BE2C (cell line): ENCODE data around the gene KIRREL3.

Experiments
- DNase-seq: peaks from one replicate; pipeline ENCODE4 v3.0.0-alpha.2; 2020
- H3K27me3 ChIP-seq: fragments of 250-450 bp; sonication (Bioruptor Pico); 2 replicates; pipeline ENCODE4 v1.5.1; 2020; ENCODE audit warnings: mild to moderate bottlenecking
- H3K36me3 ChIP-seq: fragments of 250-450 bp; sonication (Bioruptor Pico); 2 replicates; pipeline ENCODE4 v1.5.1; 2020; ENCODE audit warnings: mild to moderate bottlenecking
- H3K4me1 ChIP-seq: fragments of 250-450 bp; sonication (Bioruptor Pico); 2 replicates; pipeline ENCODE4 v1.5.1; 2020
- H3K4me3 ChIP-seq: 2 replicates; pipeline ENCODE4 v1.5.1; 2011; ENCODE audit warnings: low read depth, low read length
- H3K9me3 ChIP-seq: fragments of 250-450 bp; sonication (Bioruptor Pico); 2 replicates; pipeline ENCODE4 v1.5.1; 2020
- TF ChIP-seq, protein P1 (sequence below): IDR thresholded peaks from 2 replicates; pipeline ENCODE4 v1.5.1; 2012; ENCODE audit warnings: mild to moderate bottlenecking, low read depth, low read length

KIRREL3 gene

DNA sequence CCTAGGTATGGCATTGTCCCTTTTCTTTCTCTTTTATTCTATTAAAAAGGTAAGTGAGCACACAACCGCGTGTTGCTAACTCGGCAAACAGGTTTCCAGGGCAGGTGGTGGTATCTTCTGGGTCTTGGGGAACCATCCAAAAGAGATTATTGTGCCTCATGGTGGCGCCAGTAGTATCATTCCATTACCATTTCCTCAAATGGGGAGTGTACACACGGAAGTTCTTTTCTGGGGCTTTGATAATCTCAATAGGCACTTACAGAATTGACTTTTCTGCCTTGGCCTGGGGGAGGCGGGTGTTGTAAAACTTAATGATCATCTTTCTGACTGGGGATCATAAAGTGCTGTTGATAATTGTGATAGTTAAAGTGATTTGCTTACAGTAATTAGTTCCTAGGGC is 234.1 kb downstream of the KIRREL3 start:
- TF ChIP-seq, protein P1, sequence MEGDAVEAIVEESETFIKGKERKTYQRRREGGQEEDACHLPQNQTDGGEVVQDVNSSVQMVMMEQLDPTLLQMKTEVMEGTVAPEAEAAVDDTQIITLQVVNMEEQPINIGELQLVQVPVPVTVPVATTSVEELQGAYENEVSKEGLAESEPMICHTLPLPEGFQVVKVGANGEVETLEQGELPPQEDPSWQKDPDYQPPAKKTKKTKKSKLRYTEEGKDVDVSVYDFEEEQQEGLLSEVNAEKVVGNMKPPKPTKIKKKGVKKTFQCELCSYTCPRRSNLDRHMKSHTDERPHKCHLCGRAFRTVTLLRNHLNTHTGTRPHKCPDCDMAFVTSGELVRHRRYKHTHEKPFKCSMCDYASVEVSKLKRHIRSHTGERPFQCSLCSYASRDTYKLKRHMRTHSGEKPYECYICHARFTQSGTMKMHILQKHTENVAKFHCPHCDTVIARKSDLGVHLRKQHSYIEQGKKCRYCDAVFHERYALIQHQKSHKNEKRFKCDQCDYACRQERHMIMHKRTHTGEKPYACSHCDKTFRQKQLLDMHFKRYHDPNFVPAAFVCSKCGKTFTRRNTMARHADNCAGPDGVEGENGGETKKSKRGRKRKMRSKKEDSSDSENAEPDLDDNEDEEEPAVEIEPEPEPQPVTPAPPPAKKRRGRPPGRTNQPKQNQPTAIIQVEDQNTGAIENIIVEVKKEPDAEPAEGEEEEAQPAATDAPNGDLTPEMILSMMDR: no peak
- peaks cover 96% of the 10 kb centered on the region for H3K27me3 ChIP-seq
- H3K4me3 ChIP-seq: no peak overlapping the region
- no peaks in the 10 kb centered on the region for H3K36me3 ChIP-seq
- no peak for DNase-seq
- no peaks in the 10 kb centered on the region for H3K9me3 ChIP-seq
- no peaks in the 10 kb centered on the region for H3K4me1 ChIP-seq

DNA sequence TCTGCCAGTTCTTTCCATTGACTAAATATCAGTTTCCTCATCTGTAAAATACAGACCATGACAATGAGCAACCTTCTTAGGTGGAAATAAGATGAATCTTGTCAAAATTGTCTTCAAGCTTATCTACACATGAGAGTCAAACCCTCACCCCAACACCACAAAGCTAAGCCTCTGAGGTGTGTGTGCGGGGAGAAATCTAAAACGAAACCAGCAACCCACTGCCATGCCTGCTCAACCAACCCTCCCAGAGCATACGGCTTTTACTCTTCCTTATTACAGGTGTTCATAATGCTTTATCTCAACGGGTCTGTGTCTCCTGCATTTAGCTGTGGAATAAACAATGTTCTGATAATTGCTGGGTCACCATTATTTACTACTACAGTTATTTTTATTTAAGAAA is 235.4 kb downstream of the KIRREL3 start:
- no peak overlapping the region for H3K4me3 ChIP-seq
- no peaks in the 10 kb centered on the region for H3K9me3 ChIP-seq
- TF ChIP-seq, protein P1: no peak
- peaks cover 96% of the 10 kb centered on the region for H3K27me3 ChIP-seq
- DNase-seq: no peak
- no peaks in the 10 kb centered on the region for H3K36me3 ChIP-seq
- no peaks in the 10 kb centered on the region for H3K4me1 ChIP-seq

DNA sequence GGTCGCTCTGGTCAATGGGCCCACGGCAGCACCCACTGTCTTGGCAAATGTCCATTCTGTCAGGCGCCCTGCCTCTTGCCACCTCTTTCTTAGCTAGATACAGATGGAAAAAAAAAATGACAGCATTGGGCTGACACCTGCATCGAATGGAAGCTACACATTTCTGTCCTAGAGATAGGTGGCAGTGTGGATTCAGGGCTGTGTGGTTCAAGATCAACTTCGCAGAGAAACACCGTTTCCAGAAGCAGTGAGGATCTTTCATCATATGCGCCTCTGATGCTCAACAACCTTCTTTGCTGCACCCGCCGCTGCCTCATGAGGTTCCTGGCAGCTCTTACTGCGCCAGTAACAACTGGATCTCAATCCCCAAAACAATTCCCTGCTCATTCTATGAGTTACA is 236.3 kb downstream of the KIRREL3 start:
- Histone ChIP-seq H3K9me3 (no peaks in the 10 kb centered on the region), H3K36me3 (no peaks in the 10 kb centered on the region), H3K4me1 (no peaks in the 10 kb centered on the region), H3K27me3 (peaks cover 97% of the 10 kb centered on the region), H3K4me3 (no peak overlapping the region)
- no peak for DNase-seq
- TF ChIP-seq, protein P1: no peak

DNA sequence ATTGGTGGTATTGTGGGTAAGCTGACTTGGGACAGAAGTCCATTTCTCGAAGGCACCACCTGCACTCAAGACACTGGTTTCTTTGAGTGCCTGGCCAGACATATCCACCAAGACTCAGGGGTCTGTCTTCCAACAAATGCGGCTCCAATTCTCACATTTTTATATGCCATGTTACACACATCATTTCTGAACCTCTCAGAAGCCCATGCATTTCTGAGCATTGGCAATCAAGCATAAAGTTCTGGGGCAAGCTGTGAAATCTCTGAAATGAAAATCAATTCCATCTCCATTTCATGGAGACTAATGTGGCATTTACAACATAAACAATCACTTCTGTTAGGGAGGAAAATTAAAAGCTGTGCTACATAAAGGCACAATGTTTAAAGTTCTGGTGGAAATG is 243.7 kb downstream of the KIRREL3 start:
- no peaks in the 10 kb centered on the region for H3K36me3 ChIP-seq

DNA sequence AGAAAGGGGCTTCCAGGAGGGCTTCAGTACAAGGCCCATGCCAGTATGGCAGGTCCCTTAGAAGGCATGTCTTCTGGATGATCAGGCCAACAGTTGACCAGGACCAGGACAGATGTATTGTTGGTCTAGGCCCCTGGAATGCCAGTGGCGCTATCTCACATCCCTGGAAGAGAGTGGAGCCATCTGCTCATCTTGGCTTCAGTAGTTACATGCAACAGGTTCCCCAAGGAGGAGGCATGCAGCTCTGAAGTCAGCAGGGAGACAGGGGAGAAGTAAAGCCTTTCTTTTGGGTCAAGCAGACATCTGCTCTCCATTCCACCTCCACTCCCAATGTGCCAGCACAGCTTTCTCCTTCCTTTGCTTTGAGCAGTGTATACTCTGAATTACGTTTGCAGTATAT is 244.1 kb downstream of the KIRREL3 start:
- DNase-seq: no peak
- Histone ChIP-seq H3K27me3 (peaks cover 95% of the 10 kb centered on the region), H3K36me3 (no peaks in the 10 kb centered on the region), H3K4me1 (peaks cover 12% of the 10 kb centered on the region), H3K4me3 (no peak overlapping the region), H3K9me3 (no peaks in the 10 kb centered on the region)
- TF ChIP-seq, protein P1: no peak

More for the DNA sequence above, 243.7 kb downstream of the KIRREL3 start:
- peaks cover 12% of the 10 kb centered on the region for H3K4me1 ChIP-seq
- DNase-seq: no peak
- H3K9me3 ChIP-seq: no peaks in the 10 kb centered on the region
- TF ChIP-seq, protein P1: no peak
- no peak overlapping the region for H3K4me3 ChIP-seq
- H3K27me3 ChIP-seq: peaks cover 95% of the 10 kb centered on the region

DNA sequence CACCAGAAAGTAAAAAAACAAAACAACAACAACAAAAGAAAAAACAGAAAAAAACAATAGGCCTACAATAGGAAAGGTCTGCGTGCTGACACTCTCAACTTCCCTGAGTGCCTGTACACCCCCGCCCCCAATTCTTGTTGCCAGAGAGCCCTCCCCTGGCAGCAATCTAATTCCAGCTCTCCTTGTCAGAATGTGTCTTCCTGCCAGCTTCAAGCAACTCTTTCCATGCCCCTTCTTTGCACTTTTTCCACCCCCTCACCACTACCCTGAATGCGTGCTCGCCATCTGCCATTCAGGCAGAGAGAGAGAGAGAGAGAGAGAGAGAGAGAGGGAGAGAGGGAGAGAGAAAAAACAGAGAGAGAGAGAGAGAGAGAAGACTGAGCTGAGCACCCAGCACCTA is 245.0 kb downstream of the KIRREL3 start:
- peaks cover 12% of the 10 kb centered on the region for H3K4me1 ChIP-seq
- H3K36me3 ChIP-seq: no peaks in the 10 kb centered on the region
- peaks cover 4% of the 10 kb centered on the region; the same call in 1 of the 2 replicates for H3K9me3 ChIP-seq
- TF ChIP-seq, protein P1: no peak
- no peak for DNase-seq
- H3K27me3 ChIP-seq: peaks cover 95% of the 10 kb centered on the region
- H3K4me3 ChIP-seq: no peak overlapping the region
